NCI-H146 (cell line): ENCODE data around the gene ADAD2.
"Not testable (repeated sequence)": the region's sequence is repeated elsewhere in the genome, so short reads cannot be mapped to it uniquely, and the experiment has no call there.

Experiments used
- DNase-seq: peaks from one replicate; lab custom pipeline; 2025; lab: John Stamatoyannopoulos, UW

The ADAD2 gene

DNA sequence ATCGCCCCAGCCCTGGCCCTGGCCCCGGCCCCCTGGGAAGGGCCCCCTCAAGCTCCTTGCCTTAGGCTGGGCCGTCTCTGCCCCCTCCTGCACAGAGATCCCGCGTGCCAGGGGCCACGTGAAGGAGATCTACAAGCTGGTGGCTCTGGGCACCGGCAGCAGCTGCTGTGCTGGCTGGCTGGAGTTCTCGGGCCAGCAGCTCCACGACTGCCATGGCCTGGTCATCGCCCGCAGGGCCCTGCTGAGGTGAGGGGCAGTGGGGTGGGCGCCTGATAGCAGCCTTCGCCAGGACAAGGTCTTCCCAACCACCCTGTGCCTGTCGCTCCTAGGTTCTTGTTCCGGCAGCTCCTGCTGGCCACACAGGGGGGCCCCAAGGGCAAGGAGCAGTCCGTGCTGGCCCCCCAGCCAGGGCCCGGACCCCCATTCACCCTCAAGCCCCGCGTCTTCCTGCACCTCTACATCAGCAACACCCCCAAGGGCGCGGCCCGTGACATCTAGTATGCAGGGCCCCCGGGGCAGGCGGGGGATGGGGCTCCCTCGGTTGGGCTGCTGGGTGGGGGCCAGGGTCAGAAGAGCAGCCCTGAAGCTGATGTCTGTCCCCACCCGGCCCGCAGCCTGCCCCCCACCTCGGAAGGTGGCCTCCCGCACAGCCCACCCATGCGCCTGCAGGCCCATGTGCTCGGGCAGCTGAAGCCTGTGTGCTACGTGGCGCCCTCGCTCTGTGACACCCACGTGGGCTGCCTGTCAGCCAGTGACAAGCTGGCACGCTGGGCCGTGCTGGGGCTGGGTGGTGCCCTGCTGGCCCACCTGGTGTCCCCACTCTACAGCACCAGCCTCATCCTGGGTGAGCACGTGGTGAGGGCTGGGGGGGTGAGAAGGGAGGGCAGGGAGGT is 4.5 kb downstream of the ADAD2 start:
- no peak for DNase-seq

DNA sequence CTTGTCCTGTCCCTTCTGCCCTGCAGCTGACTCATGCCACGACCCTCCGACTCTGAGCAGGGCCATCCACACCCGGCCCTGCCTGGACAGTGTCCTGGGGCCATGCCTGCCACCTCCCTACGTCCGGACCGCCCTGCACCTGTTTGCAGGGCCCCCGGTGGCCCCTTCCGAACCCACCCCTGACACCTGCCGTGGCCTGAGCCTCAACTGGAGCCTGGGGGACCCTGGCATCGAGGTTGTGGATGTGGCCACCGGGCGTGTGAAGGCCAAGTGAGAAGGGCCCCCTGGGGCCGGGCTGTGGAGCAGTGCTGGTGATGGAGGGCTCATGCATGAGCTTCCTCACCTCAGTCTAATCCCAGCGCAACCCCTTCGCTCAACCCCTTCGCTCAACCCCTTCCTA is 5.1 kb downstream of the ADAD2 start:
- DNase-seq, result no peak

DNA sequence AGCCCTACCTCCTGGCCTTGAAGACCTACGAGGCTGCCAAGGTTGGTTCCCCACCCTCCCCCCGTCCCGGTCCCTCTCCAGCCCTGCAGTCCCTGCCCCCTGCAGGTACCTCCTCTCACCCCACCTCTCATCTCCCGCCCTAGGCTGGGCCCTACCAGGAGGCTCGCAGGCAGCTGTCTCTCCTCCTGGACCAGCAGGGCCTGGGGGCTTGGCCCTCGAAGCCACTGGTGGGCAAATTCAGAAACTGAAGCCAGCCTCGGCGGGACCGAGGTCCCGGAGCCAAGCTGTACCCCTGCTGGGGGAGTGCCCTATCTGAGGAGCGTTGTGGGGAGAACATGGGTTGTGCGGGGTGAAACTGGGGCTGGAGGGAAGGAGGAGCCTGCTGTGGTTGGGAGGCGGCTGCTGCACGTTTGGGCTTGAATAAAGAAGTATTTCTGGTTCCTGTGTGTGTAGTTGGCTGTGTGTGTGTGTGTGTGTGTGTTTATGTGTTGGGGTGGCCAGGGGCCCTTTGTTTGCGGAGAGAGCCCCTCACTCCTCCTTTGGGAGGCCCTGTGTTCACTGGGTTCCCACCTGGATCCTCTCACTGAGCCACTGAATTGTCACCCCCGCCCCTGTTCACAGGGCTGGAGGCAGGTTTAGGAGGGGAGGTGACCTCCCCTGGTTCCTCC is 5.9 kb downstream of the ADAD2 start:
- no peak for DNase-seq

GRCh38 chr16:84197466-84198128 is 6.6 kb downstream of the ADAD2 start:
- DNase-seq, result no peak

- no peak for DNase-seq
Observed at GRCh38 chr16:84198401-84198800, 7.4 kb downstream of the ADAD2 start.

DNA sequence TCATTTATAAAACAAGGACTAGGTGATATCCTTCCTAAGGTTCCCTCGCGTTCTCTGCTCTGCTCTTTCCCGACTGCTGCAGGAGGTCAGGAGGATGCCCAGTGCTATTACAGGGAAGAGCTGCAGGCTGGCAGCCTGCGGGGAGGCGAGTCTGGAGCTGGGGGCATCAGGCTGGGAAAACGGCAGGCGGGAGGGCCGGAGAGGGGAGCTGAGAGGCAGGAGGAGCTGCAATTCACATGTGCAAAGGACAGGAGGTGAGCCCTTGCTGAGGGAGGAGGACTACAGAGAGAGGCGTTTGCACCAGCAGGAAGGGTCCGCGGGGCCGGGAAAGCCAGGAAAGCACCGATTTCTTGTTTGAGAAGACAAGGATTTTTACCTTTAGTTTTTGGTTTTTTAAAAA is 8.1 kb downstream of the ADAD2 start:
- DNase-seq, result no peak

GRCh38 chr16:84199861-84200260 is 8.9 kb downstream of the ADAD2 start:
- DNase-seq, result no peak

- DNase-seq, result not testable (repeated sequence)
Observed at GRCh38 chr16:84204551-84204950, 13.6 kb downstream of the ADAD2 start.

GRCh38 chr16:84205123-84205522 is 14.2 kb downstream of the ADAD2 start:
- DNase-seq, result not testable (repeated sequence)

- DNase-seq, result no peak
Observed at GRCh38 chr16:84205976-84206691, 15.2 kb downstream of the ADAD2 start.

- peak; percentile 17 for DNase-seq
Observed at GRCh38 chr16:84207251-84207650, 16.3 kb downstream of the ADAD2 start.

DNA sequence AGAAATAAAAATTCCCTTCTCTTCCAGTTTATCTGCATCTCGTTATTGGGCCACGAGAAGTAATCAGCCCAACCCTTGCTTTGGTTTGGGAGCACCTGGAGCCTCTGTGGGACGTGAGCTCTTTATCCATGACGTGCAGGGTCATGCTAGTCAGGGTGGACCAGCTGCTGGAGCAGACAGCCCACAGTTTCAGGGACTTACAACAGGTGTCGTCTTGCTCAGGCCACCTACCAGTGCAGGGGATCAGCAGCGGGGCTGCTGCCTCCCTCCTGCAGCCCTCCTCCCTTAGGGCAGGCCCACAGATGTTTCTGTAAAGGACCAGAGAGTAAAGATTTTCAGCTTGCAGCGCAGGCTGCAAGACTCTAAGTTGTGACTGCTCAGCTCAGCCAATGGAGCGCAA is 16.9 kb downstream of the ADAD2 start:
- DNase-seq, result peak; percentile 66

DNA sequence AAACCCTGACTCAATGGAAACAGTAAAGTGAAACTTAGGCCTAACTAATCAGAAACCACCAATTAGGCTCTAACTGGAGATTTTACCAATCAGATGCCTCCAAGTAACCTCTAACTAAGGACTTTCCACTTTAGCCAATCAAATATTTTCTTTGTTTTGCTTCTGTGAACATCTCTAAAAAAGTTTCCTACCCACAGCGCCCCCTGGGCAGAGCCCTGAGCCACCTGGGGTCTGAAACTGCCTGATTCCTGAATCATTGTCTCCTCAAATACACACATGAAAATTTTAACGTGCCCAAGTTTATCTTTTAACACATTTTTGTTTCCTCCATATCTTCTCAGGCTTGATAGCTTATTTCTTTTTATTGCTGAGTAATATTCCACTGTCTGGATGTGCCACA is 19.0 kb downstream of the ADAD2 start:
- DNase-seq, result no peak

DNA sequence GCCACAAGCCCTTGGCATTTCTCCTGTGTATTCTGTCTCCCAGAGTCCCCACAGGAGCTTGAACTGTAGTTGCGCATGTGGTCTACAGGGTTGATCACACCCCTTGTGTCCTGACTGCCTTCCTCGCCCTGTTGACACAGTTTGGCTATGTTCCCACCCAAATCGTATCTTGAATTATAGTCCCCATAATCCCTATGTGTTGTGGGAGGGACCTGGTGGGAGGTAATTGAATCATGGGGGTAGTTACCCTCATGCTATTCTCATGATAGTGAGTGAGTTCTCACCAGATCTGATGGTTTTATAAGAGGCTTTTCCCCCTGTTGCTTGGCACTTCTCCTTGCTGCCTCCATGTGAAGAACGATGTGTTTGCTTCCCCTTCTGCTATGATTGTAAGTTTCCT is 21.2 kb downstream of the ADAD2 start:
- no peak for DNase-seq

DNA sequence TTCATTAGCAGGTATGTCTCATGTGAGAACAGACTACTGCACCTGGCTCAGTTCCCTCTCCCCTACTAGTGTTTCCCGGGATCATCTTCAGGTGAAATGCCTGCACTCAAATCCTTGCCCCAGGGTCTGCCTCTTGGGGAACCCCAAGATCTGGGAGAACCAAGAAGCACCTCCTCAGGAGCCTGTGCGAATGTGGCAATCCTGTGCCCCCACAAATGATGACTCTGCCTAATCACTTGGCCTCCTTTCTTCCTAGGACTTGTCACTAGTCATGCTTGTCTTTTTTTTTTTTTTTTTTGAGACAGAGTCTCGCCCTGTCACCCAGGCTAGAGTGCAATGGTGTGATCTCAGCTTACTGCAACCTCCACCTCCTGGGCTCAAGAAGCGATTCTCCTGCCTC is 21.7 kb downstream of the ADAD2 start:
- no peak for DNase-seq

DNA sequence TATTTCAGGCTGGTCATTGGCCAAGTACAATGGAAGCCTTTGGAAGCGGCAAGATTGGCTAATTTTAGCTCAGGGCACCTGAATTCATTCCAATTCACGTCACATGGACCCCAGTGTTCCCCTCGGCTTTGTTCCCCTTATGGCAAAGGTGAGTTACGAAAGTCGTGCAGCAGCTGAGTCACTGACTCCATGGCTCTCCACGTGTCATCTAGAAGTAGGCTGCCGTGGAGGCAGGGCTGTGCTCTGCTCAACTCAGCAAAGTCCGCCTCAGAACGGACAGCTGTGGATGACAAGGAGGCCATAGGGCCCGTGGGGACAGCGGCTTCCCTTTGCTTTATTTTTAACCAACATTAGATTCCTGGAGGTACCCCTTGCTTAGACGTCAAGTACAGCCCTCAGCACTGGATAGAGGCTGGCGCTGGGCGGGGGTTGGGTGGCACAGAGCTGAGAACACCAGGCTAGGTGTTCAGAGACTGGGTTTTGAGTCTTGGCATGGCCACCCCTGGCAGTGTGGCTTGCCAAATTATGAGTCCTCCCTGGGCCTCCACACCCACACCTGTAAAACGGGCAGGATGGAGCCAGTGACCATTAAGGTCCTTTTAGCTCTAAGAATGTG is 23.6 kb downstream of the ADAD2 start:
- DNase-seq, result no peak

GRCh38 chr16:84215531-84215930 is 24.6 kb downstream of the ADAD2 start:
- no peak for DNase-seq

DNA sequence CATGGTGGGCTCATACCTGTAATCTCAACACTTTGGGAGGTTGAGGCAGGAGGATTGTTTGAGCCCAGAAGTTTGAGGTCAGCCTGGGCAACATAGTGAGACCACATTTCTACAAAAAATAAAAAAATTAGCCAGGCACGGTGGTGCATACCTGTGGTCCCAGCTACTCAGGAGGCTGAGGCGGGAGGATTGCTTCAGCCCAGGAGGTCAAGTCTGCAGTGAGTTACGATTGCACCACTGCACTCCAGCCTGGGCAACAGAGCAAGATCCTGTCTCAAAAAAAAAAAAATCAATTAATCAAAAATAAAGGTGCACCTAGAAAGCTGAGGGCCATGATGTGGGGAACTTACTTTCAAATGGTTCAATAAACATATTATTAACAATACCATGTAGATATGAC is 25.2 kb downstream of the ADAD2 start:
- not testable (repeated sequence) for DNase-seq

DNA sequence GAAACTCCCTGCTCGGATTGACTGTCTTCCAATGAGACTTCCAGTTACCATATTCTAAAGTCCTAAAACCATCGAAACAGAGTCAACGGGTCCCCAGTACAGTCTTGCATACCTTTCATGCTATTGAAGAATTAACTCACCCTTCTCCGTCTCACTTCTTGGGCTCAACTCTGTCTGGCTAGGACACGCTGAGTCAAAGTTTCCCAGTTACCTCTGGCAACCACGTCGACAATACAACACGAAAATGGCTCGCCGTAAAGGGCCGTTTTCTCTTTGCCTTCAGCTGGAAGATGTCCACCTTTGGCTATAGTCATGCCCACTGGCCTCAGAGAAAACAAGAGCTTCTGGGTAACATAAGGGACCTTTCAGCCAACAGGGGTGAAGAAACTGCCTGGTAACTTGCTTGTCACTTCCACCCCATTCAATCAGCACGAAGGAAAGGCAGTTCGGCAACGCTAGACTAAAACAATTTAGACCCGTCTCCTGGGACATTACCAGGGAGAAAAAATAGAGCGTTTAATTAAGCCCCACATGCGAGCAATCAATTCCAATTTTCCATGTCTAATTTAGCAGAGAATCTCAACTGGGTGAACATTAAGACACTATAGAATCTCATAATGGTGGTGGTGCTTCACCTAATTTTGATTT is 27.3 kb downstream of the ADAD2 start:
- no peak for DNase-seq

DNA sequence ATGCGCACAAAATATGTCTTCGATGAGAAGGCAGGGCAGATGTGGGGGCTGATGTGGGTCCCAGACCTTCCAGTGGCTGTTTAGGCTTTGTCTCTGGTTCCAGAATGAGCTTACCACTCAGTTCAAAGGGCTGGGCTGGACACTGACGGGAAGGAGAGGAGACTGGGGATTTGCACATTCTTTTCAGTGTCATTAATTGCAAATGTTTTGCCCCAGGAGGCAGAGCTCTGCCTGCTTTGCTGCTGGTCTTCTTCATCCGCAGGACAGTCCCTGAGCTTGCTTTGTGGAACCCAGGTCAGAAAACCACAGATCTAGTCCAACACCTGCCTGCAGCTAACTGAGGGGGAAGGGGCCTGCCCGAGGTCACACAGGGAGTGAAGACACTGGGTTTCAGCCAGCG is 28.0 kb downstream of the ADAD2 start:
- DNase-seq, result no peak

DNA sequence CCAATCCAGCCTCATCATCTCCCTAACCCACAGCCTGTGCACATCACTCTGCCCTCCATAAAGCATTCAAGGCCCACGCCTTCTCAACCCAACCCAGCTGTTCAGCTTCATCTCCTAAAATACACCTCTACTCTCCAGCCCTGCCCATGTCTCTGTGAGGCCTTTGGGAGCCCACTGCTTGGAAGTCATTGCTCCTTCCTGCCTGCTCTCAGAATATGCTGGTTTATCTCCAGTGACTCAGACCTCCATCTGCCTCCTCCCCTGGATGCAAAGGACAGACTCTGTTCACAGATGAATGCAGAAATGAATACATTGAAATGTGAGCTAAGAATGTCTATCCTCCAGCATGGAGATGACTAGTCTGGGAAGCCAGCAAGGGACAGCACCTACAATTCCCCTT is 29.9 kb downstream of the ADAD2 start:
- DNase-seq, result no peak
